Measurements from ENCODE around the gene FAM90A26. TPM values are rescaled to one million over a fixed set of nuclear protein-coding genes. Genes with fewer than 3 reads are reported as not detected.
"Not testable (repeated sequence)": the region's sequence is repeated elsewhere in the genome, so short reads cannot be mapped to it uniquely, and the experiment has no call there.

Gene FAM90A26
- total and polyA plus RNA-seq, 10 of the 15 experiments (the other 5 are each of a cell fraction or from before 2014, with no cell fraction given) = not detected

GRCh38 chr4:9155101-9155886 is 14.9 kb upstream of the FAM90A26 start:
- BruUV-seq (replicated peaks); H3K4me3 ChIP-seq; H3K27ac ChIP-seq (ENCODE audit: control insufficient read depth, insufficient read depth); in situ Hi-C loops (cut with MboI); FAIRE-seq; H3K9ac ChIP-seq (ENCODE audit: control insufficient read depth, insufficient read depth, low read length); ATAC-seq; H3K4me2 ChIP-seq (ENCODE audit: control insufficient read depth, insufficient read depth); POLR2A ChIA-PET; DNase-seq (ENCODE audit: low read depth, low spot score); H3K27me3 ChIP-seq (replicated peaks in 1 of 2; ENCODE audit: control insufficient read depth in 2 of 2, insufficient read depth in 2 of 2, low read length in 1 of 2); H3K9me3 ChIP-seq (replicated peaks; ENCODE audit: control insufficient read depth, insufficient read depth, low read length); intact Hi-C loops (cut with micrococcal nuclease; ENCODE audit: unreplicated experiment); RAD21 ChIA-PET (ENCODE audit: unreplicated experiment); H2AFZ ChIP-seq (ENCODE audit: control insufficient read depth, low read depth, low read length); H3K36me3 ChIP-seq (ENCODE audit: control insufficient read depth in 2 of 2, insufficient read depth in 2 of 2, low read length in 1 of 2); CTCF ChIA-PET; H3K4me1 ChIP-seq (ENCODE audit: control insufficient read depth, insufficient read depth, low read length); H4K20me1 ChIP-seq (ENCODE audit: control insufficient read depth, insufficient read depth); SMC1A ChIA-PET (ENCODE audit: uncharacterized antibody, unreplicated experiment); H3K79me2 ChIP-seq (ENCODE audit: control insufficient read depth, insufficient read depth, low read length): not testable (repeated sequence)
- 56% methylated on average over 12 of the region's 12 CpGs for WGBS (ENCODE audit: insufficient coverage, insufficient replicate concordance, low lambda C conversion rate, missing lambda C conversion rate)

GRCh38 chr4:9158392-9158791 is 11.8 kb upstream of the FAM90A26 start:
- POLR2A ChIA-PET; intact Hi-C loops (cut with micrococcal nuclease; ENCODE audit: unreplicated experiment); H3K27ac ChIP-seq (ENCODE audit: control insufficient read depth, insufficient read depth); RAD21 ChIA-PET (ENCODE audit: unreplicated experiment); H3K79me2 ChIP-seq (ENCODE audit: control insufficient read depth, insufficient read depth, low read length); H2AFZ ChIP-seq (ENCODE audit: control insufficient read depth, low read depth, low read length); H3K9ac ChIP-seq (ENCODE audit: control insufficient read depth, insufficient read depth, low read length); DNase-seq (ENCODE audit: low read depth, low spot score); FAIRE-seq; BruUV-seq (replicated peaks); H3K4me2 ChIP-seq (ENCODE audit: control insufficient read depth, insufficient read depth); H3K36me3 ChIP-seq (ENCODE audit: control insufficient read depth in 2 of 2, insufficient read depth in 2 of 2, low read length in 1 of 2); H3K4me1 ChIP-seq (ENCODE audit: control insufficient read depth, insufficient read depth, low read length); in situ Hi-C loops (cut with MboI); H3K4me3 ChIP-seq; CTCF ChIA-PET; H3K9me3 ChIP-seq (replicated peaks; ENCODE audit: control insufficient read depth, insufficient read depth, low read length); H4K20me1 ChIP-seq (ENCODE audit: control insufficient read depth, insufficient read depth); ATAC-seq; SMC1A ChIA-PET (ENCODE audit: uncharacterized antibody, unreplicated experiment); H3K27me3 ChIP-seq (replicated peaks in 1 of 2; ENCODE audit: control insufficient read depth in 2 of 2, insufficient read depth in 2 of 2, low read length in 1 of 2): not testable (repeated sequence)
- no CpG with 5 or more reads among the region's 6 CpGs for WGBS (ENCODE audit: insufficient coverage, insufficient replicate concordance, low lambda C conversion rate, missing lambda C conversion rate)

- FAIRE-seq = not testable (repeated sequence)
These were observed 10.2 kb upstream of the FAM90A26 start for GRCh38 chr4:9160046-9160445.

GRCh38 chr4:9165990-9166389 is 4.2 kb upstream of the FAM90A26 start:
- H4K20me1 ChIP-seq (ENCODE audit: control insufficient read depth, insufficient read depth); intact Hi-C loops (cut with micrococcal nuclease; ENCODE audit: unreplicated experiment); H3K4me1 ChIP-seq (ENCODE audit: control insufficient read depth, insufficient read depth, low read length); in situ Hi-C loops (cut with MboI); H3K4me2 ChIP-seq (ENCODE audit: control insufficient read depth, insufficient read depth); POLR2A ChIA-PET; H3K79me2 ChIP-seq (ENCODE audit: control insufficient read depth, insufficient read depth, low read length); FAIRE-seq; H3K27me3 ChIP-seq (replicated peaks in 1 of 2; ENCODE audit: control insufficient read depth in 2 of 2, insufficient read depth in 2 of 2, low read length in 1 of 2); H3K9ac ChIP-seq (ENCODE audit: control insufficient read depth, insufficient read depth, low read length); ATAC-seq; H3K4me3 ChIP-seq; RAD21 ChIA-PET (ENCODE audit: unreplicated experiment); CTCF ChIA-PET; BruUV-seq (replicated peaks); DNase-seq (ENCODE audit: low read depth, low spot score); H2AFZ ChIP-seq (ENCODE audit: control insufficient read depth, low read depth, low read length); SMC1A ChIA-PET (ENCODE audit: uncharacterized antibody, unreplicated experiment); H3K9me3 ChIP-seq (replicated peaks; ENCODE audit: control insufficient read depth, insufficient read depth, low read length); H3K36me3 ChIP-seq (ENCODE audit: control insufficient read depth in 2 of 2, insufficient read depth in 2 of 2, low read length in 1 of 2); H3K27ac ChIP-seq (ENCODE audit: control insufficient read depth, insufficient read depth): not testable (repeated sequence)
- no CpG with 5 or more reads among the region's 8 CpGs for WGBS (ENCODE audit: insufficient coverage, insufficient replicate concordance, low lambda C conversion rate, missing lambda C conversion rate)

More at GRCh38 chr4:9160046-9160445, 10.2 kb upstream of the FAM90A26 start:
- in situ Hi-C loops (cut with MboI); H3K79me2 ChIP-seq (ENCODE audit: control insufficient read depth, insufficient read depth, low read length); DNase-seq (ENCODE audit: low read depth, low spot score); H3K27me3 ChIP-seq (replicated peaks in 1 of 2; ENCODE audit: control insufficient read depth in 2 of 2, insufficient read depth in 2 of 2, low read length in 1 of 2); H3K4me2 ChIP-seq (ENCODE audit: control insufficient read depth, insufficient read depth); H3K4me1 ChIP-seq (ENCODE audit: control insufficient read depth, insufficient read depth, low read length); H3K36me3 ChIP-seq (ENCODE audit: control insufficient read depth in 2 of 2, insufficient read depth in 2 of 2, low read length in 1 of 2); H3K9me3 ChIP-seq (replicated peaks; ENCODE audit: control insufficient read depth, insufficient read depth, low read length); H3K4me3 ChIP-seq; CTCF ChIA-PET; BruUV-seq (replicated peaks); H3K27ac ChIP-seq (ENCODE audit: control insufficient read depth, insufficient read depth); H3K9ac ChIP-seq (ENCODE audit: control insufficient read depth, insufficient read depth, low read length); H4K20me1 ChIP-seq (ENCODE audit: control insufficient read depth, insufficient read depth); SMC1A ChIA-PET (ENCODE audit: uncharacterized antibody, unreplicated experiment); H2AFZ ChIP-seq (ENCODE audit: control insufficient read depth, low read depth, low read length); POLR2A ChIA-PET; intact Hi-C loops (cut with micrococcal nuclease; ENCODE audit: unreplicated experiment); ATAC-seq; RAD21 ChIA-PET (ENCODE audit: unreplicated experiment): not testable (repeated sequence)
- WGBS (ENCODE audit: insufficient coverage, insufficient replicate concordance, low lambda C conversion rate, missing lambda C conversion rate) = no CpG with 5 or more reads among the region's 6 CpGs
